Stimulated activated naive CD4-positive, alpha-beta T cell (primary cell): Measurements from ENCODE around the gene DOCK8.
A peak's percentile ranks its signal among the peaks of the same experiment; 100 is the strongest.

Experiments
- DNase-seq, 6 experiments: peaks; one replicate each; lab custom pipeline; 2025; lab: John Stamatoyannopoulos, UW

DOCK8 gene

DNA sequence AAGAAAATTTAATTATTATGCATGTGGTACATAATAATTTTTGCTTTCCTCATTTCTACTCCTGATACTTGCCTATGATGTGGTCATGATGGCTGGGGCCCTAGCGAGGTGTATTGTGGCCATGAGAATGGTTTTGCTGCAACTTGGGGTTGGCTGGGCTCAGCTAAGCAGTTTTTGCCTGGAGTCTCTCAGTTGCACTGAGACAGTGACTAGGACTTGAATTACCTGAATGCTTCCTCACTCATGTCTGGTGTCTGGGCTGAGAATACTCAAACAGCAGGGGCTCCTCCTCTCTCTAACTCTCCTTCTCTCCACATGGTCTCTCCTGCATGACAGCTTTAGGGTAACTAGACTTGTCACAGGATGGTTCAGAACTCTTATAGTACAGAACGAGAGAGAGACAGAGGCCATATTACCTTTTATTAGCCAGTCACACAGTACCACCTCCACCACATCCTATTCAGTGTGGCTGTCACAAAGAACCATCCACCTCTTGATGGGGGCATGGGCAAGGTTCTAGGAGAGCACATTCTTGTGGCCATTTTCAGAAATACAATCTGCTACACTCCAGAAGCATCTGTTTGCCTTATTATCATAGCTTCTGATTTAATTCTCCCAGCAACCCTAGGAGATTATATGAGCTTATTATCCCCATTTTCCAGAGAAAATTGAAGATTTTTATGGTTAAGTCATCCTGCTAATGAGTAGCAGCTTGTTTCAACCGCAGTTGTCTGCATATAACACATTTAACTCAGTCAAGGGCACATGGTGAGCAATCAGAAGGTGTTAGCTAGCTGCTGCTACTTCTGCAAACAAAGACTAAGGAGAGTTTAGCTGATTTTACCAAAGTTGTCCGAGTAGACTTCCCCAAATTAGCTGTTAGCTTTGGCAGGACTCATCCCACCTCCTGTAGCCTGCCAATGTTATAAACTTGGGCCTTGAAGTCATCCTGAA, 245.1 kb downstream of the DOCK8 start:
- DNase-seq = no peak

DNA sequence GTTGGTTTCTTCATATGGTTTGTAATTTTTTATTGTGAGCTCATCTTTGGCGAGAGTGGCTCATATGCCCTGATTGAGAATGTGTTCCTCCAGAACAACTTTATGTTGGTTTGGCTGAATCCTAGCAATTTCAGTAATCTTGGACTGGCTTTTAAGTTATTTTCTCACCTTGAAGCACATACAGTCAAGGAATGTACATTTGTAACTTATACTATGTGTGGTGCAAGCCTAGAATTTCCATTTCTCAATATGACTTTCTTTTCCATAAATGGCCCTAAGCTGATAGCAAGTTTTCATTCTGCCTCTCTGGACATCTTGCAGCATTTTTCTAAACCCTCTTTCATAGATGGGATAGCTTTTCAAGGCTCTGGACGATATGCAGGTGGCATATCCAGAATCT, 247.5 kb downstream of the DOCK8 start:
- no peak for DNase-seq

DNA sequence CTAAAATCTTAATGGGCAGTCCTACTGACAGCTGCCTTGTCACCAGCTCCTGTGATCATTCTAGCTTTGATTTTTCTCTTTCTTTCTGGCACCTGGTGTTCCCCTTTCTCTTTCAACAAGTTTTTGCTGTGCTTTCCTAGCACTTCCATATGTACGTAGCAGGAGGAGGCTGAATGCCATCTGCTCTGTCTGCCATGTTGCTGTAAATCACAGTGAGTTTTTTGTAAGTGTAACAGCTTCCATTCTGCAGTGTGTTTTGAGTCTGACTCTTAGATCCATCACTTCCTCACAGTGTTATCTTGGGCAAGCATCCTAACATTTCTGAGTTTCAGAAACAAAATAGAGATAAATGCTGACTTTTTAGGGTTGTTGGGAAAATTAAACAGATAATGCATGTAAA, 247.9 kb downstream of the DOCK8 start:
- no peak for DNase-seq

DNA sequence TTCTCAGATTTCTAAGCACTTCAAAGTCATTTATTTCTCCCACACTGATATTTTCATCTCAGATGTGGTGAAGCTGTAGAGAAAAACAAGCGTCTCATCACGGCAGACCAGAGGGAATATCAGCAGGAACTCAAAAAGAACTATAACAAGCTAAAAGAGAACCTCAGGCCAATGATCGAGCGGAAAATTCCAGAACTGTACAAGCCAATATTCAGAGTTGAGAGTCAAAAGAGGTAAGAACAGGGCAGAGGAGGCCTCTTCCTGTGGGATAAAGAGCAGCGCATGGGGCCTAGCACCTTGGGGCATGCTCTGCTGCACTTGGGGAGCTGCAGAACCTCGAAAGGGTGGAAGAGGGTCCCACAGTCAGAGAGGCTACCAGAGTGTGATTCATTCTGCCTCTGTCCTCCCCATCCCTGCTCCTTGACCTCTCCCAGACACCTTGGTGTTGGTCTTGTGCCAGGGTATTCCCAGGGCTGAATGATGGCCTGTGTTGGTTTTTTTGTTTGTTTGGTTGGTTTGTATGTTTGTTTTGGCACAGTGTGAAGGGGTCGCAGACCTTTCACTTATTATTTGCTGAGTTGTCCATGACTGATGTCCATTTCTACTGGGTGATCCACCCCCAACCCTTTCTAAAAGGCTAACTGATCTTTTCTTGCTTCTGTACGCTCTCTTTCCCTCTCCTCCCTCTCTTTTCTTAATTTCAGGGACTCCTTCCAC, 248.9 kb downstream of the DOCK8 start:
- no peak for DNase-seq

DNA sequence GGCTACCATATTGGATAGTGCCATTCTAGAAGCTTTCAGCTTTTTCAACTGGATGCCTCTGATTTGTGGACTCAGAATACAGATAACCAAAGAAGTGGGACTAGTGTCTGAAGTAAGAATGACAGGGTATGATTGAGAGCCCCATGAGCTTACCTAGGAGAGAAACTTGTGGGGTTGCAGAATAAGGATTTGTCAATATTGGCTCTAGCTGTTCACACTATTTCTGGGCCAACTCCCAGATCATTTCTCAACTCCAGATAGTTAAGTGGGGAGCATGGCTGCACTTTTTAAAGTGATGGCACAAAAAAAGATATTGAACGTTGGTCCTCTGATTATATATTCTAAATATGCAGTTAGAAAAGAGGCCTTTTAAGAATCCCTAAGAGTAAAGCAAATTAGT, 252.1 kb downstream of the DOCK8 start:
- no peak for DNase-seq

DNA sequence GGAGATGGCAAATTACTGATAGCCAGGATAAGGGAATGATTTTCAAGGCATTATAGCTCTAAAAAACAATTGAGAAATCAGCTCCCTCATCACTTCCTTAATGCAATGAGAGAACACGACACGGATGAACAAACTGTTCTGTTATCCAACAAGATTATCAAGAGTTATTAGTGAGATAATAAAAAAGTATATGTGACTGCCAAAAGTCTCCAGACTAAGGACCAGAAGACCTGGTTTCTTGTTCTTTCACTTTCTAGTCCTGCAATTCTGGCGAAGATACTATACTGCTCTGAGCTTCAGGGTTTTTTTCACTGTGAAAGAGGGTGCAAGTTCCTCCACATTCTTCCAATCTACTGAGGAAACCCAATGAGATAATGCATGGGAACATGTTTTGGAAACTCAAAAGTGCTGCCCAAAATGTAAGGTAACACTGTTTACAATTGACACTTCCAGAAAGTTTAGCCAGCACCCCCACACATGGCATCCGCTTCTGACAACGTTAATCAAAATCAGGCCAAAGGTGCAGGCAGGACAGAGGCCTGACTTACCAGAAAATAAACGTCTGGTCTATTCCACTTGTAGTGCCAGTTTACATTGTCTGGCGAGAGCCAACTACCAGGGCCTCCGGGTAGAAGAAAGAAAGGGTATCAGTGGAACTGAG, 254.2 kb downstream of the DOCK8 start:
- peak in 1 of 6 experiments; percentile 23 for DNase-seq

DNA sequence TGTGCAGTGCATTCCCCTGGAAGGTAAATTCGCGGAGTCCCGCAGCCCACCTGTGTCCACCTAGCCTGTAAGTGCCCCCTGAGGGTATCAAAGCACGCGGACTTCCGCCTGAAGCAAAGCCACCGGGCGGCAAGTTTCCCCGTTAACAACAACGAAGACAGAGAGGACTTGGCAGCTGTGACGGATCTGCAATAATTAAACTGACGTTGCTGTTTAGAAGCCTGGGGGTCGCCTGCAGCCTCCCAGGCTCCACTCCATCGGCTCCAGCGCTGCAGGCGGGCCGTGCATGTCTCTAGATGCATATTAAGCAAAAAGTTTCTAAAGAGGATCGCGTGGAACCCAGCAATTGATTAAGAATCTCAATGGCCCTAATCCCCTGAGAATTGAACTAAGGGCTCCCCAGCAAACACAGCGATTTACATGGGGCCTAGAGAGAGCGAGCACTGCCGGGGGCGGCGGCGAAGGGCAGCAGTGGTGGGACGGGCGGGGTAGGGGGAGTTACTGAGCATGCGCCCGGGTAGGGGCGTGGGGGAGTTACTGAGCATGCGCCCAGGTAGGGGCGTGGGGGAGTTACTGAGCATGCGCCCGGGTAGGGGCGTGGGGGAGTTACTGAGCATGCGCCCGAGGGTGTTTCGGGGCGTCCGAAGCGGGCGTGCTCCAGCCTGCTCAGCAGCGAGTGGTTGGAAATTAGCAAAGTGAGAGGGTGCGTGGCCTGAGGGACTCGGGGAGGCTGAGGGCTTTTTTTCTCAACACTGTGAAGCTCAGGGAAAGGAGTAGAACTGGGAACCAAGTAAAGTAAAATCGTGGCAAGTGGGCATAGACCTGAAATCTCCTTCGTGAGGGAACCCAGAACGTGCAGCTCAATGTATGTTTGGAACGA, 255.2 kb downstream of the DOCK8 start:
- peak; percentile 75 to 93 (median 86) for DNase-seq

DNA sequence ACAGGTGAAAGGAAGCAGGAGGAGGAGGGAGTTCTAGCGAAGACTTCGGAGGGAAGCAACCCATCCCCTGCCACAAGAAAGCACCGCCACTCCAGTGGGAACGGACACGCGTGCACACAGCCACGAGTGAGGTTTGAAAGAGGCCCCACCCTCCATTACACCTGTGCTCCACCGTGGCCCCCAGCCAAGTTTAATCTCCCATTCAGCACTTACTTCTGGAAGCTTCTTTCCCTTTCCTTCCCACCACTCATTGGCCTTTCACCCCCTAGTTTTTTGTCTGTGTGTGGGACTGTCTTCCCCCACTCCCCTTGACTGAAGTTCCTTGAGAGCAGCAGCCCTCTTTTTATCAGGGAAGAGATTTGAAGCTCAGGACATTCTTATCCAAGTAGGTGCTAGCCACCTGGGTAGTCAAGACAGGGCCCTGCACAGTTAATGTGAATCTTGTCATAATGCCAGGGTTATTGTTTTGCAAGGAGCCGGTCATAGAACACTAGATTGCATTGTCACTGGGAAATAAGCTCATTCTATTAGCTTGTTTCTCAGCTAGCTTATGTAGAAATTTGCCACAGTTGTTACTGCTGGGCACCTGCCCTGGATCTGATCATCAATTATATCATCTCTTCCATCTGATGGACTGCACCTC, 256.0 kb downstream of the DOCK8 start:
- DNase-seq = peak in 1 of 6 experiments; percentile 27

DNA sequence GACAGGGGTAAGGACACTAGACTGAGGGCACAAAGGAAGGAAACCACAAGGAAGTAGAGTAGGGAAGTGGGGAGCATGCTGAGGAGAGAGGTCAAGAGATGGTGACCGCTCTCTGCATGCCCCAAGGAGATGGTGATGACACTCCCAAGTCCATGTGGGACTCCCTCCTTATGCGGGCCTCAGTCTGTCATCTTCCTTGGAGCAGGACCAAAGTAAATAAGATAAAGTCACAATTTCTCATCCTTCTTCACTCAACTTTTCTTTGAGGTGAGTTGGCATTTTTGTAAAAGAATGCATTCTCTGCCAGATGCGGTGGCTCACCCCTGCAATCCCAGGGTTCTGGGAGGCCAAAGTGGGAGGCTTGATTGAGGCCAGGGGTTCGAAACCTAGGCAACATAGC, 256.7 kb downstream of the DOCK8 start:
- DNase-seq = no peak

DNA sequence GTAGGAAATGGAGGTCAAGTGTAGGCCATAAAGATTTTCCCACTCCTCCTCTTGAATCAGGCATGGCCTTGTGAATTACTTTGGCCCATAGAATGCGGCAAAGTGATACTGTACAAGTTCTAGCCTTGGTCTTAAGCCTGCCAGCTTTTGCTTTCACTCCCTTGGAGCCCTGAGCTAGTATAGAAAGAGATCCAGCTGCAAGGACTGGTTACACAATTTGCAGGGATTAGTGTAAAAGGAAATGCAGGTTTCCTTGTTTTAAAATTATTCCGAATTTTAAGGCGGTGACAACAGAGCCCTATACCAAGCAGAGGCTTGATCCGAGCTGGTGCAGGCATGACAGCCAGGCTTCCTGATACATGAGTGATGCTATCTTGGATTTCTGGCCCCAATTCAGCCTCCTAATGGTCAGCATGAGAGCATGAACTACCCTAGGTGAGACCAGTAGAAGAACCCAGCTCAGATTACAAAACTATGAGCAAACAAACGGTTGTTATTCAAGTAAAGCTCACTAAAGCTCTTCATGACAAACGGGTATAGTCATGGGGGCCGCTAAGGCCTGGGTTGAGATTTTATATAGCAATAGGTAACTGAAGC, 257.9 kb downstream of the DOCK8 start:
- no peak for DNase-seq

DNA sequence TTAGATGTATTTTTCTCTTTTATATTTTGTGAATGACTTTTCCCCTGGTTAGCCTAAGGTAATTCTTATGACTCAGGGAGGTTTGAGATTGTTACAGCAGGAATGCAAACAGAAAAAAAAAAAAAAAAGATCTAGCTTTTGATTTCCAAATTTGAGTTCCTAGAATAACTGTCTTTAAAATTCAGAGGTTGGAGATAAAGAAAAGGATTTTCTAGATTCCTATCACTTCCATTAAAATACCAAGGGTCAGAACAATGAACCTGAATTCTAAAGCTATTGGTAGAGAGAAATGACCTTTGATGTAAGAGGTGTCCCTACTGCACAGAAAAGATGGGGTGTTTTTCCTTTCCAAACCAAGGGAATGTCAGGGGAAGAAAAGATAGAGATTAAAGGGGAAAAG, 262.5 kb downstream of the DOCK8 start:
- no peak for DNase-seq

DNA sequence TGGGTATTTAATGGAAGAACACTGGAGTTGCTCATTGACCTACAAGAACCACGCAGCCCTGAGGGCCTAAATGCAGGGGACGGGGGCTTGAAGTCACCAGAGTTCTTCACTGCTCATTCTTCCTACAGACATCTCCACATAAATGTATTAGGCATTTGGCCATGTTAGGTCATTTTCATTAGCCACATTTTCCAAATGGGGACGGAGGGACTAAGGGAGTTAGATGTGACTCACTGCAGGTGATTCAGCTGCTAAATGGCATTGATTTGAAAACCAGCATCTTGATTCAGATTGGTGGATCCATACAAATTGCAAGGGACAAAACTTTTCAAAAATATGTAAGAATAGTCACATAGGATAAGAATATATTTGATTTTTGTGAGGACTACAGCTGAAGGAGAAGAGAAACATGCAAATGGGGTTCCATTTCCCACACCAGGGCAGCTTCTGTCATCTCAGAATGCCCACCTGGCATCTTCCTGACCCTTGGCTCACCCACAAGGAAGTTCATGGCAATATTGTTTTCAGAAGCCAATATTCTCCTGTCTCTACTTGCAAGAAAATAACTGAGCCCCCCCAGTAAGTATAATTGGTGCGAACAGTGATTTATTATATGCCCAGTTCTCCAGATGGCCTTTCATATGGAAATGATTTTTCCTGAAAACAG, 264.8 kb downstream of the DOCK8 start:
- no peak for DNase-seq

DNA sequence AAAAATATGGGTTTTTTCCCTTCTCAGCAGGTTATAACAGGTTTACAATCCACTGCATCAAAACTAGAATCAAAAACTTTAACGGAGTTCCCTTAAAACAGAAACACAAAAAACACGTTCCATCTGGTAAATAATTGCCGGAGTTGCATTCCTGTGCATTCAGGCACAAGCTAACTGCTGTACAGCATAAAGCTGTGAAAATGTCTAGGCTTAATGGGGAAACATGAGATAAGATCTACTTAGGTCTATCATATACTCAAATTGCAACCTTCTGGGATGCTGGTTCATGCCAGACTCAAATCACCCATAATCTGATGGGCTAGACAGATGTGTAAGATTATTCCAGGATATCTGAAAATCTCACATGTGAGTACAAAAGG, 265.3 kb downstream of the DOCK8 start:
- DNase-seq = no peak

DNA sequence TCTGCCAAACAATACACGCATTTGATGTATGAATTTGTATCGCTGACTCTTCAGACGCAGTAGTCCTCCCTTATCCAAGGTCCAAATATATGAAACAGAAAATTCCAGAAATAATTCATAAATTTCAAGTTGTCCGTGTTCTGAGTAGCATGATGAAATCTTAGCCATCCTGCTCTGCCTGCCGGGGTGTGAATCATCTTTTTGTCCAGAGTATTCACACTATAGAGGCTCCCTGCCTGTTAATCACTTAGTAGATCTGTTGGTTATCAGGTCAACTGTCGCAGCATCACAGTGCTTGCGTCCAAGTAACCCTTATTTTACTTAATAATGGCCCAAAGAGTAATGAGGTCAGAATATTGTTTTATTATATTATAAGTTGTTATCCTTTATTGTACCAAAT, 268.1 kb downstream of the DOCK8 start:
- DNase-seq = no peak

DNA sequence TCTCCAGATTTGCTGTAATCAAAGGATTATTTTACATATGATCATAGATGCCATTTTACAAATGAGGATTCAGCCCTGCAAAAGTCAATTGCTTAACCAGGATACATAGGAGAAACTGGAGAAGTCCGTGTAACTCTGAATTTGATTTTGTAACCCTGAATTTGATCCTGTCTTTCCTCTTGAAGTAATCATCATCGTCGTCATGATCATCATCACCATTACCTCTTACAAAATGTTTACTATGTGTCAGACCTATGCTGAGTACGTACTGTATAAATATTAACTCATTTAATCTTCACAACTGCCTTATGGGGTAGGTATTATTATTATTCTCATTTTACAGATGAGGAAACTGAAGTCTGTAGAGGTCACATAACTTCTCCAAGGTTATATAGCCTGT, 271.5 kb downstream of the DOCK8 start:
- no peak for DNase-seq

DNA sequence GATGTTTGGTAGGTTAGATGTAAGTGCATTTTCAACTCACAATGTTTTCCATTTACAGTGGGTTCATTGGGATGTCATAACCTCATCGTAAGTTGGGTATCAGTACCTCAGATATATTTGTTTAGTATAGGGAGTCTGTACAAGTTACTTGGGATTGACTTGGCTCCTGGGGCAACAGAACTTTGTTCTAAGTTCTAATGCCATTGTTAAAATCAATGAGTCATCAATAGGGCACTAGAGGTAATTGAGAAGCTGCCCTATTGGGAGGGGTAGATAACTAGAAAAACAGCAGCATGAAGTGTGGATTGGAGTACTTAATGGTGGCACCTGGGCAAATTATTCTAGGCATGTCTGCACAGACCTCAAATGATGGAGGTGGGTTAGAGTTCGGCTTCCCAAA, 272.8 kb downstream of the DOCK8 start:
- DNase-seq = no peak

DNA sequence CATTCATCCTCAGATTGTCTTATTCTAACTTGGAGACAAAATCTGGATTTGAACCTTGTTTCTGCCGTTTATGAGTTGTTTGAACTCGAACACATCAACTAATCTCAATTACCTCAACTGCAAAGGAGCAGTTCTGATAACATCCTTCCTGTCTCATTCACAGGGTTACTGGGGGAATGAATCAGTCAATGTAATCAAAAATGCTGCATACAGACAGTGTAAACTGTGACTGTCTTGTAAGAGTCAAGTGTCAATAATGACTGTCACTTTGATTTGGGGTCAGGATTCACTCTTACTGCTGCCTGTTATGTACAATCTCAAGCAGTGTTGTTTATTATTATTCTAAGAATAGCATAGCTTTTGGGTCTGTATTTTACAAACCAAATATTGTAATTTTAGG, 273.8 kb downstream of the DOCK8 start:
- no peak for DNase-seq

DNA sequence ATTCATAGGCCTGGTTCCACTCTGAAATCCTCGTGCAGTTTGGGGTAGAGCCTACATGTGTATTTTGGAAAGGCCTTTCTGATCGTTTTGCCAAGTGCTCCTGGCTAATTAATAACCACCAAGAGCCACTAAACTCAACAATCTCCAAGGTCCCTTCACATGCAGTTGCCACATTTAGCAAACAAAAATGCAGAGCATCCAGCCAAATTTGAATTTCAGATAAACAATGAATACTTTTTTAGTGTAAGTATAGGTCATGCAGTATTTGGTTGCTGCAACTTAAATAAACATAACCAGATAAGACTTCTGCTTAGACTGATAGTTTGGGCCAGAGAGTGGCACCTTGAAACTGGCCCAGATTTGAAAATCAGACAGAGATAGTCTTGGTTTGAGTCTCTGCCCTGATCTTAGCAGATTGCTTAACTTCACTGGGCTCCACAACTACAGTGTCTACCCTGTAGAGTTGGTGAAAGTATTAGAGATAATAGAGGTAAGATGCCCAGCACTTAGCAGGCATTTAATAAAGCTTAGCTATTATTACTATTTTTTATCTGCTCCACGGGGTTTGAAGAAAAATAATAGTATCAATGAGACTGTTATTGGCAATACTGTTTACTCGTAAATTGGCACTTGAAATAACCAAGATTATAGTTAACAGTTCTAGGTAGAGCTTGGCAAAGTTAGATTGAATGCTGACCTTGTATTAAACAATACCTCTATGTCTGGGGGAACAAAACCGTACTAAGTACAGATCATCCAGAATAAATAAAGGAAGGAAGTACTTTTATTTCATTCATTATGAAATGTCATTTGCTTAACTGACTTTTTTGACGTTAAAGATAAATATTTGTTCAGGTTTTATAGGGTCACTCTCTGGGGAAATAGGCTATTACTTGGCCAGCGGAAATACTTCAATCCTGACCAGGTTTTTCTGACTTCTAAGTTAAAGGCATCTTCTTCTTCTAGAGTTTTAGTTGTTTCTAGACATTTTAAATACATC, 274.8 kb downstream of the DOCK8 start:
- DNase-seq = no peak

DNA sequence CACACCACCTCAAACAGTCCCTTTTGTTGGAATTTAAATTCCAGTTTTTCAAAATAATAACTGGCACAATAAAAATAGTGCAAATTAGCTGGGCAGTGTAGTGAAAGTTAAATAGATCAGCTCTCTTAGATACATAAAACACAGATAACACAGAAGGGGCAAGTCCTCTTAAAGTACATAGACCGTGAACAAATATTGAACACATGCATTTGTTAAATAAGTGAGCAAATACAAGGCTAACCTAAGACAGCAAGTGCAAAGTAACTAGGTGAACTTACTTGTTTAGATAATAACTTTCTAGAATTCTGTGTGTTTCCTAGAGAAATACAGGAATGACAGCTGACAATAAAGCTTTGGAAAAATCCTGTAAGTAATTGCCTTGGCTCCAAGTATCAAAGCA, 280.1 kb downstream of the DOCK8 start:
- no peak for DNase-seq
